ENCODE results near the gene LRRC15.

DNA sequence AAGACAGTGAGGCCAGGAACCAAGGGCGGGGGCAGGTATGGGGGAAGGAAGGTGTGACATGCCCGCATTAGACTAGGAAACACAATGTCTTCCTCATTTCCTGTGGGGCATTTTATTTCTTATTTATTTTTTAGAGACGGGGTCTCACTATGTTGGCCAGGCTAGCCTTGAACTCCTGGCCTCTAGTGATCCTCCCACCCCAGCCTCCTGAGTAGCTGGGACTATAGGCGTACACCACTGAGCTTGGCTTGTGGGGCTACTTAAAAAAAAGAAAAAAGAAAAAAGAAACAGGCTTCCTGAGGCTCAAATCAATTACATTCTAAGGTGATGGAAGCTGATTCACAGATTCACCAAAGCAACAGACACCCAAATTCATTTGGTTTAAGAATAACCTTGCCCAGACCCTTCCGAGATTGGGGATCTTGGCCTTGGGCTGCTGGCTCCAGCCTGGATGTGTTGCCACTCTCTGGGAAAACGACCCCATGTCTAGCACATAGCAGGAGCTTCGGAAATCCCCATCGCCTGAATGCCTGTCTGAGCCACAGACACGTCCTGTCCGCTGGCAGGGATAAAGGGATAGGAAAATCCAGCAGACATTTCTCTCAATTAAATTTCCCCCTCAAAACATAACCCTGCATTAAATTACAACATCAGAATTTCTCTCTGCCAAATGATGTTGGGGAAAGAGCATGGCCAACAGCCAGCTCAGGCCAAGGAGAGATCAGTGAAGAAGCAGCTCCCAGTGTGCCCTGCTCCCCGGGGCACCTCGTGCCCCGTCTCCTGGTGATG, 31.4 kb downstream of the LRRC15 start:
- no peak for TF ChIP-seq FOXK2 (IDR thresholded peaks at IDR 0.05)
- TF ChIP-seq, protein P1, sequence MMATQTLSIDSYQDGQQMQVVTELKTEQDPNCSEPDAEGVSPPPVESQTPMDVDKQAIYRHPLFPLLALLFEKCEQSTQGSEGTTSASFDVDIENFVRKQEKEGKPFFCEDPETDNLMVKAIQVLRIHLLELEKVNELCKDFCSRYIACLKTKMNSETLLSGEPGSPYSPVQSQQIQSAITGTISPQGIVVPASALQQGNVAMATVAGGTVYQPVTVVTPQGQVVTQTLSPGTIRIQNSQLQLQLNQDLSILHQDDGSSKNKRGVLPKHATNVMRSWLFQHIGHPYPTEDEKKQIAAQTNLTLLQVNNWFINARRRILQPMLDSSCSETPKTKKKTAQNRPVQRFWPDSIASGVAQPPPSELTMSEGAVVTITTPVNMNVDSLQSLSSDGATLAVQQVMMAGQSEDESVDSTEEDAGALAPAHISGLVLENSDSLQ (IDR thresholded peaks at IDR 0.05): no peak
- no peak for TF ChIP-seq LEF1 (IDR thresholded peaks at IDR 0.05; ENCODE audit: borderline replicate concordance)
- TF ChIP-seq L3MBTL2 (conservative IDR thresholded peaks at IDR 0.05): no peak
- TF ChIP-seq ELF4 (IDR thresholded peaks at IDR 0.05): no peak
- no peak for TF ChIP-seq ZNF384 (IDR thresholded peaks at IDR 0.05)
- no peak for TF ChIP-seq SP1 (IDR thresholded peaks at IDR 0.05)
- TF ChIP-seq NFRKB (IDR thresholded peaks at IDR 0.05): no peak
- no peak for TF ChIP-seq CTBP1 (IDR thresholded peaks at IDR 0.05; ENCODE audit: borderline replicate concordance)
- TF ChIP-seq ARNT (IDR thresholded peaks at IDR 0.05): no peak
- TF ChIP-seq BHLHE40 (IDR thresholded peaks at IDR 0.05; ENCODE audit: borderline replicate concordance): no peak
- TF ChIP-seq SUZ12 (IDR thresholded peaks at IDR 0.05): no peak

All from HEK293T (cell line).